IMR-90 (cell line): ENCODE data around the gene CCNB1.

Experiments
- CEBPB ChIP-seq: IDR thresholded peaks from 2 replicates; pipeline ENCODE4 v1.6.1; 2012; ENCODE audit warnings: low read depth, low read length, improper control_type of control experiment
- MXI1 ChIP-seq: IDR thresholded peaks from 2 replicates; pipeline ENCODE4 v1.6.1; 2012; ENCODE audit warnings: low read depth, mild to moderate bottlenecking, low read length, moderate library complexity, borderline replicate concordance
- NFE2L2 ChIP-seq: fragments of 150-350 bp; IDR thresholded peaks from 2 replicates; pipeline ENCODE4 v1.6.1; 2016; ENCODE audit warnings: low read depth, mild to moderate bottlenecking, low read length
- POLR2A ChIP-seq: IDR thresholded peaks from 2 replicates; pipeline ENCODE4 v1.6.1; 2012; ENCODE audit warnings: mild to moderate bottlenecking, low read depth, low read length
- RAD21 ChIP-seq: IDR thresholded peaks from 2 replicates; pipeline ENCODE4 v1.6.1; 2012; ENCODE audit warnings: low read length, improper control_type of control experiment
- SMC3 ChIP-seq: fragments of 150-350 bp; IDR thresholded peaks from 2 replicates; pipeline ENCODE4 v1.6.1; 2016; ENCODE audit warnings: low read depth, mild to moderate bottlenecking, antibody characterized with exemption, low read length, moderate library complexity
- TF ChIP-seq, protein P1 (sequence below): conservative IDR thresholded peaks from 2 replicates; pipeline ENCODE4 v1.5.1; 2012; ENCODE audit warnings: mild to moderate bottlenecking, low read depth, low read length, improper control_type of control experiment
- TF ChIP-seq, protein P2 (sequence below): fragments of 150-350 bp; IDR thresholded peaks from 2 replicates; pipeline ENCODE4 v1.6.1; 2017; ENCODE audit warnings: mild to moderate bottlenecking, antibody characterized with exemption, low read length, low read depth
- TF ChIP-seq, protein P3 (sequence below): fragments of 150-350 bp; IDR thresholded peaks from 2 replicates; pipeline ENCODE4 v1.6.1; 2016; ENCODE audit warnings: low read depth, mild to moderate bottlenecking, low read length, moderate library complexity, borderline replicate concordance

DNA sequence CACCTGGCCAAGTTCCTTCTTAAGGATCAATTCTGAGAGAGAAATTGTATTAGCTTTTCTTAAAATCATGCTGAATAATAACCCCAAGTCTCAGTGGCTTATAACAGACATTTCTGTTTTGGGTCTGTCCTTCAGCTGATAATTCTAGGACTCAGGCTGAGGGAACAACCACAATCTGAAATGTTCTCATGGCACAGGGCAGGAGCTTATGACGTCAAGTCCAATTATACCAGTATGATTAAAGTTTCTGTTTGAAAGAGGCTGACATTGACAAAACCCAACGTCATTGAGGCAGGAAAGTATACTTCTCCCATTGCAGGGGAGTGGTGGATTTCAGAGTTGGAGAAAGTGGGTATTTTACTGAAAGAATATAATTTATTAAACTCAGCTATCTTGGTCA is 44.2 kb downstream of the CCNB1 start:
- no peak for TF ChIP-seq SMC3
- TF ChIP-seq, protein P1, sequence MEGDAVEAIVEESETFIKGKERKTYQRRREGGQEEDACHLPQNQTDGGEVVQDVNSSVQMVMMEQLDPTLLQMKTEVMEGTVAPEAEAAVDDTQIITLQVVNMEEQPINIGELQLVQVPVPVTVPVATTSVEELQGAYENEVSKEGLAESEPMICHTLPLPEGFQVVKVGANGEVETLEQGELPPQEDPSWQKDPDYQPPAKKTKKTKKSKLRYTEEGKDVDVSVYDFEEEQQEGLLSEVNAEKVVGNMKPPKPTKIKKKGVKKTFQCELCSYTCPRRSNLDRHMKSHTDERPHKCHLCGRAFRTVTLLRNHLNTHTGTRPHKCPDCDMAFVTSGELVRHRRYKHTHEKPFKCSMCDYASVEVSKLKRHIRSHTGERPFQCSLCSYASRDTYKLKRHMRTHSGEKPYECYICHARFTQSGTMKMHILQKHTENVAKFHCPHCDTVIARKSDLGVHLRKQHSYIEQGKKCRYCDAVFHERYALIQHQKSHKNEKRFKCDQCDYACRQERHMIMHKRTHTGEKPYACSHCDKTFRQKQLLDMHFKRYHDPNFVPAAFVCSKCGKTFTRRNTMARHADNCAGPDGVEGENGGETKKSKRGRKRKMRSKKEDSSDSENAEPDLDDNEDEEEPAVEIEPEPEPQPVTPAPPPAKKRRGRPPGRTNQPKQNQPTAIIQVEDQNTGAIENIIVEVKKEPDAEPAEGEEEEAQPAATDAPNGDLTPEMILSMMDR, result no peak
- TF ChIP-seq, protein P2, sequence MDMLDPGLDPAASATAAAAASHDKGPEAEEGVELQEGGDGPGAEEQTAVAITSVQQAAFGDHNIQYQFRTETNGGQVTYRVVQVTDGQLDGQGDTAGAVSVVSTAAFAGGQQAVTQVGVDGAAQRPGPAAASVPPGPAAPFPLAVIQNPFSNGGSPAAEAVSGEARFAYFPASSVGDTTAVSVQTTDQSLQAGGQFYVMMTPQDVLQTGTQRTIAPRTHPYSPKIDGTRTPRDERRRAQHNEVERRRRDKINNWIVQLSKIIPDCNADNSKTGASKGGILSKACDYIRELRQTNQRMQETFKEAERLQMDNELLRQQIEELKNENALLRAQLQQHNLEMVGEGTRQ, result no peak
- no peak for TF ChIP-seq POLR2A
- no peak for TF ChIP-seq RAD21
- no peak for TF ChIP-seq CEBPB
- no peak for TF ChIP-seq MXI1
- TF ChIP-seq NFE2L2, result no peak
- TF ChIP-seq, protein P3, sequence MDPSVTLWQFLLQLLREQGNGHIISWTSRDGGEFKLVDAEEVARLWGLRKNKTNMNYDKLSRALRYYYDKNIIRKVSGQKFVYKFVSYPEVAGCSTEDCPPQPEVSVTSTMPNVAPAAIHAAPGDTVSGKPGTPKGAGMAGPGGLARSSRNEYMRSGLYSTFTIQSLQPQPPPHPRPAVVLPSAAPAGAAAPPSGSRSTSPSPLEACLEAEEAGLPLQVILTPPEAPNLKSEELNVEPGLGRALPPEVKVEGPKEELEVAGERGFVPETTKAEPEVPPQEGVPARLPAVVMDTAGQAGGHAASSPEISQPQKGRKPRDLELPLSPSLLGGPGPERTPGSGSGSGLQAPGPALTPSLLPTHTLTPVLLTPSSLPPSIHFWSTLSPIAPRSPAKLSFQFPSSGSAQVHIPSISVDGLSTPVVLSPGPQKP, result no peak
